Activated T-cell treated with anti-CD3 and anti-CD28 coated beads, Interleukin-2, amount 50 U/mL, for 72 hours (primary cell): Measurements from ENCODE around the gene SRMS. TPM values are rescaled to one million over a fixed set of nuclear protein-coding genes. Genes with fewer than 3 reads are reported as not detected.

Experiments used
- ATAC-seq, 2 donors: fragments of 150-1000 bp; cut with Tn5 transposase; replicated peaks in 1 of 2; 2 replicates each; pipeline ENCODE4 v1.10.0; 2021; ENCODE audit warnings: moderate library complexity in 2 of 2, mild to moderate bottlenecking in 1 of 2
- DNase-seq, 2 donors: peaks; one replicate each; pipeline ENCODE4 v3.0.0; 2021 to 2022; ENCODE audit warnings: mixed read lengths in 1 of 2
- H3K27ac Mint-ChIP-seq: one replicate; pipeline ENCODE4 v1.8.0; 2022; ENCODE audit warnings: mild to moderate bottlenecking, moderate library complexity, mixed read lengths
- H3K27me3 Mint-ChIP-seq: one replicate; pipeline ENCODE4 v1.8.0; 2022; ENCODE audit warnings: low read depth, mixed read lengths
- H3K36me3 Mint-ChIP-seq, 2 donors: one replicate each; pipeline ENCODE4 v1.8.0; 2022; ENCODE audit warnings: mixed read lengths in 2 of 2, mild to moderate bottlenecking in 1 of 2; ENCODE audit not compliant: insufficient read depth in 2 of 2
- H3K4me1 Mint-ChIP-seq: one replicate; pipeline ENCODE4 v1.8.0; 2022; ENCODE audit warnings: low read depth, mixed read lengths
- H3K4me3 Mint-ChIP-seq, 2 donors: one replicate each; pipeline ENCODE4 v1.8.0; 2022; ENCODE audit warnings: mild to moderate bottlenecking in 2 of 2, mixed read lengths in 2 of 2, moderate library complexity in 2 of 2
- H3K9me3 Mint-ChIP-seq, 2 donors: one replicate each; pipeline ENCODE4 v1.8.0; 2022; ENCODE audit warnings: mixed read lengths in 2 of 2
- total RNA-seq, 2 donors: library from RNA; stranded (reverse); gene quantifications; one replicate each; pipeline ENCODE4 v1.2.3, GENCODE V29; 2022

Gene SRMS
- total RNA-seq, 2 donors from 2014 or later = not detected

GRCh38 chr20:63567136-63567385 lies 19.5 kb upstream of the SRMS start:
- Mint-ChIP-seq H3K27ac (no peak overlapping the region), H3K9me3 (no peaks in the 10 kb centered on the region), H3K4me1 (peaks cover 13% of the 10 kb centered on the region), H3K4me3 (peak overlapping the region; percentile 42 to 83), H3K27me3 (no peaks in the 10 kb centered on the region), H3K36me3 (no peaks in the 10 kb centered on the region)
- DNase-seq (no peak), ATAC-seq (peak in 1 of 2 donors; percentile 1)

- H3K27me3 Mint-ChIP-seq = no peaks in the 10 kb centered on the region
- H3K4me1 Mint-ChIP-seq = peaks cover 13% of the 10 kb centered on the region
- H3K4me3 Mint-ChIP-seq = peak overlapping the region; percentile 42 to 83
- ATAC-seq (no peak), DNase-seq (no peak)
- no peaks in the 10 kb centered on the region for H3K9me3 Mint-ChIP-seq
- no peaks in the 10 kb centered on the region for H3K36me3 Mint-ChIP-seq
- no peak overlapping the region for H3K27ac Mint-ChIP-seq
Measured at GRCh38 chr20:63566395-63567135, 19.0 kb upstream of the SRMS start.

- H3K27ac Mint-ChIP-seq = no peak overlapping the region
- DNase-seq (no peak), ATAC-seq (no peak)
- H3K27me3 Mint-ChIP-seq = no peaks in the 10 kb centered on the region
- H3K36me3 Mint-ChIP-seq = no peaks in the 10 kb centered on the region
- peaks cover 13% of the 10 kb centered on the region for H3K4me1 Mint-ChIP-seq
- H3K4me3 Mint-ChIP-seq = no peak overlapping the region
- H3K9me3 Mint-ChIP-seq = no peaks in the 10 kb centered on the region
Measured at GRCh38 chr20:63565699-63566335, 18.3 kb upstream of the SRMS start.

- DNase-seq (no peak), ATAC-seq (no peak)
- no peak overlapping the region for H3K4me3 Mint-ChIP-seq
- H3K27ac Mint-ChIP-seq = no peak overlapping the region
- peaks cover 13% of the 10 kb centered on the region for H3K4me1 Mint-ChIP-seq
- no peaks in the 10 kb centered on the region for H3K36me3 Mint-ChIP-seq
- no peaks in the 10 kb centered on the region for H3K9me3 Mint-ChIP-seq
- H3K27me3 Mint-ChIP-seq = no peaks in the 10 kb centered on the region
Measured at GRCh38 chr20:63565021-63565698, 17.6 kb upstream of the SRMS start.

- H3K4me3 Mint-ChIP-seq = no peak overlapping the region
- no peak for DNase-seq
- no peaks in the 10 kb centered on the region for H3K27me3 Mint-ChIP-seq
- H3K4me1 Mint-ChIP-seq = peaks cover 13% of the 10 kb centered on the region
- no peak for ATAC-seq
- no peaks in the 10 kb centered on the region for H3K36me3 Mint-ChIP-seq
- no peaks in the 10 kb centered on the region for H3K9me3 Mint-ChIP-seq
- H3K27ac Mint-ChIP-seq = no peak overlapping the region
Measured at GRCh38 chr20:63564036-63564810, 16.7 kb upstream of the SRMS start.

- DNase-seq (no peak), ATAC-seq (no peak)
- Mint-ChIP-seq H3K27me3 (no peaks in the 10 kb centered on the region), H3K27ac (no peak overlapping the region), H3K9me3 (no peaks in the 10 kb centered on the region), H3K4me3 (no peak overlapping the region), H3K4me1 (peaks cover 12% of the 10 kb centered on the region), H3K36me3 (no peaks in the 10 kb centered on the region)
Measured at GRCh38 chr20:63563225-63563935, 15.8 kb upstream of the SRMS start.

GRCh38 chr20:63562461-63563224 lies 15.1 kb upstream of the SRMS start:
- H3K36me3 Mint-ChIP-seq = no peaks in the 10 kb centered on the region
- H3K4me1 Mint-ChIP-seq = peaks cover 5% of the 10 kb centered on the region
- H3K9me3 Mint-ChIP-seq = no peaks in the 10 kb centered on the region
- DNase-seq = no peak
- no peaks in the 10 kb centered on the region for H3K27me3 Mint-ChIP-seq
- H3K4me3 Mint-ChIP-seq = no peak overlapping the region
- ATAC-seq = no peak
- no peak overlapping the region for H3K27ac Mint-ChIP-seq

- no peak for ATAC-seq
Measured at GRCh38 chr20:63561624-63562396, 14.3 kb upstream of the SRMS start.

GRCh38 chr20:63560856-63561609 lies 13.5 kb upstream of the SRMS start:
- Mint-ChIP-seq H3K4me1 (no peaks in the 10 kb centered on the region), H3K9me3 (no peaks in the 10 kb centered on the region), H3K27me3 (no peaks in the 10 kb centered on the region), H3K36me3 (no peaks in the 10 kb centered on the region), H3K4me3 (no peak overlapping the region), H3K27ac (no peak overlapping the region)
- ATAC-seq (no peak), DNase-seq (no peak)

More at GRCh38 chr20:63561624-63562396, 14.3 kb upstream of the SRMS start:
- no peaks in the 10 kb centered on the region for H3K9me3 Mint-ChIP-seq
- H3K27ac Mint-ChIP-seq = no peak overlapping the region
- H3K4me1 Mint-ChIP-seq = no peaks in the 10 kb centered on the region
- DNase-seq = no peak
- H3K27me3 Mint-ChIP-seq = no peaks in the 10 kb centered on the region
- H3K36me3 Mint-ChIP-seq = no peaks in the 10 kb centered on the region
- no peak overlapping the region for H3K4me3 Mint-ChIP-seq

- no peaks in the 10 kb centered on the region for H3K27me3 Mint-ChIP-seq
- ATAC-seq (peak in 1 of 2 donors; percentile 28), DNase-seq (no peak)
- H3K27ac Mint-ChIP-seq = no peak overlapping the region
- no peaks in the 10 kb centered on the region for H3K9me3 Mint-ChIP-seq
- no peak overlapping the region for H3K4me3 Mint-ChIP-seq
- H3K36me3 Mint-ChIP-seq = no peaks in the 10 kb centered on the region
- no peaks in the 10 kb centered on the region for H3K4me1 Mint-ChIP-seq
Measured at GRCh38 chr20:63560333-63560805, 12.8 kb upstream of the SRMS start.
